Measurements from ENCODE around the gene CFAP90. TPM values are rescaled to one million over a fixed set of nuclear protein-coding genes. Genes with fewer than 3 reads are reported as not detected.

Gene CFAP90
- total and polyA plus RNA-seq, 2 donors (not counting 3 experiments of a cell fraction or from before 2014, with no cell fraction given) = 0.07 TPM; not detected in 1

DNA sequence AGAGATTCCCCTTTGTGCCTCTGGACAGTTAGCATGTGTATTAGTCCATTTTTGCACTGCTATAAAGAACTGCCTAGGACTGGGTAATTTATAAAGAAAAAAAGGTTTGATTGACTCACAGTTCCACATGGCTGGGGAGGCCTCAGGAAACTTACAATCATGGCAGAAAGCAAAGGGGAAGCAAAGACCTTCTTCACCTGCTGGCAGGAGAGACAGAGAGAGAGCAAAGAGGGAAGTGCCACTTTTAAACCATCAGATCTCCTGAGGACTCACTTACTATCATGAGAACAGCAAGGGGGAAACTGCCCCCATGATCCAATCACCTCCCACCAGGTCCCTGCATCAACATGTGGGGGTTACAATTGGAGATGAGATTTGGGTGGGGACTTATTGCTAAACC, 6.0 kb downstream of the CFAP90 start:
- ChIA-PET CTCF (no interaction called here), POLR2A (no interaction called here)
- no peaks in the 10 kb centered on the region for H3K79me2 ChIP-seq (ENCODE audit: control insufficient read depth, insufficient read depth, low read length)
- H3K4me1 ChIP-seq (ENCODE audit: control insufficient read depth, extremely low read depth, insufficient read depth, low read length) = no peaks in the 10 kb centered on the region
- H3K4me3 ChIP-seq (replicated peaks in 1 of 3; ENCODE audit: insufficient read depth in 1 of 3, low read depth in 1 of 3, low read length in 3 of 3) = no peak overlapping the region
- H3K9me1 ChIP-seq (replicated peaks; ENCODE audit: control insufficient read depth, extremely low read depth, insufficient read depth, low read length) = no peaks in the 10 kb centered on the region
- no peak overlapping the region for H3K27ac ChIP-seq (ENCODE audit: insufficient read depth, low read depth, low read length)
- no peak overlapping the region for H3K4me2 ChIP-seq (ENCODE audit: insufficient read depth, low read length)
- TF ChIP-seq MYC (IDR thresholded peaks at IDR 0.05; ENCODE audit: low read depth, low read length) = no peak
- no peak for TF ChIP-seq GATA2 (IDR thresholded peaks at IDR 0.05; ENCODE audit: insufficient read depth, insufficient read length, low read depth, low read length)
- TF ChIP-seq CTCF (IDR thresholded peaks at IDR 0.05; ENCODE audit: extremely low read depth in 1 of 2, insufficient read depth in 1 of 2, low read depth in 1 of 2, low read length in 2 of 2) = no peak
- TF ChIP-seq, protein P1, sequence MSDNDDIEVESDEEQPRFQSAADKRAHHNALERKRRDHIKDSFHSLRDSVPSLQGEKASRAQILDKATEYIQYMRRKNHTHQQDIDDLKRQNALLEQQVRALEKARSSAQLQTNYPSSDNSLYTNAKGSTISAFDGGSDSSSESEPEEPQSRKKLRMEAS (IDR thresholded peaks at IDR 0.05; ENCODE audit: insufficient read depth, insufficient read length) = no peak
- H3K9ac ChIP-seq (replicated peaks; ENCODE audit: extremely low read depth, insufficient read depth, low read length) = no peak overlapping the region
- H2AFZ ChIP-seq (ENCODE audit: low read depth, low read length) = no peak overlapping the region
- DNase-seq (ENCODE audit: low read depth, low spot score) (no peak), FAIRE-seq (no peak)
- dilution Hi-C loops (cut with MboI; ENCODE audit: extremely low pct_ligation_motif_present, low sequenced_read_pairs) (no loop called here), intact Hi-C loops (cut with micrococcal nuclease) (no loop called here)
- no peaks in the 10 kb centered on the region for H4K20me1 ChIP-seq (replicated peaks; ENCODE audit: control insufficient read depth, extremely low read depth, insufficient read depth, low read length)
- no peaks in the 10 kb centered on the region for H3K9me3 ChIP-seq (replicated peaks; ENCODE audit: control insufficient read depth, insufficient read depth, low read length)
- H3K27me3 ChIP-seq (ENCODE audit: control insufficient read depth in 2 of 2, insufficient read depth in 2 of 2, low read length in 2 of 2) = peaks cover 20 to 23% of the 10 kb centered on the region in 2 experiments
- BruUV-seq (replicated peaks) = no TSS peak
- H3K36me3 ChIP-seq (ENCODE audit: control insufficient read depth in 2 of 2, extremely low read depth in 1 of 2, insufficient read depth in 2 of 2, low read length in 2 of 2) = no peaks in the 10 kb centered on the region

- ChIA-PET CTCF (no interaction called here), POLR2A (no interaction called here)
- Histone ChIP-seq H3K36me3 (ENCODE audit: control insufficient read depth in 2 of 2, extremely low read depth in 1 of 2, insufficient read depth in 2 of 2, low read length in 2 of 2) (no peaks in the 10 kb centered on the region), H3K79me2 (ENCODE audit: control insufficient read depth, insufficient read depth, low read length) (no peaks in the 10 kb centered on the region), H3K27me3 (ENCODE audit: control insufficient read depth in 2 of 2, insufficient read depth in 2 of 2, low read length in 2 of 2) (peaks cover 2 to 5% of the 10 kb centered on the region in 2 experiments), H3K27ac (ENCODE audit: insufficient read depth, low read depth, low read length) (no peak overlapping the region), H3K4me3 (replicated peaks in 1 of 3; ENCODE audit: insufficient read depth in 1 of 3, low read depth in 1 of 3, low read length in 3 of 3) (no peak overlapping the region), H3K9ac (replicated peaks; ENCODE audit: extremely low read depth, insufficient read depth, low read length) (no peak overlapping the region), H3K4me1 (ENCODE audit: control insufficient read depth, extremely low read depth, insufficient read depth, low read length) (no peaks in the 10 kb centered on the region), H3K9me3 (replicated peaks; ENCODE audit: control insufficient read depth, insufficient read depth, low read length) (no peaks in the 10 kb centered on the region), H4K20me1 (replicated peaks; ENCODE audit: control insufficient read depth, extremely low read depth, insufficient read depth, low read length) (no peaks in the 10 kb centered on the region), H3K9me1 (replicated peaks; ENCODE audit: control insufficient read depth, extremely low read depth, insufficient read depth, low read length) (no peaks in the 10 kb centered on the region), H3K4me2 (ENCODE audit: insufficient read depth, low read length) (no peak overlapping the region), H2AFZ (ENCODE audit: low read depth, low read length) (no peak overlapping the region)
- no peak for FAIRE-seq
- BruUV-seq (replicated peaks) = no TSS peak
- TF ChIP-seq GATA2 (IDR thresholded peaks at IDR 0.05; ENCODE audit: insufficient read depth, insufficient read length, low read depth, low read length) (no peak), EZH2 (IDR thresholded peaks at IDR 0.05; ENCODE audit: borderline replicate concordance, low read depth, low read length, severe bottlenecking) (no peak), CTCF (IDR thresholded peaks at IDR 0.05; ENCODE audit: extremely low read depth in 1 of 2, insufficient read depth in 1 of 2, low read depth in 1 of 2, low read length in 2 of 2) (no peak), JUN (IDR thresholded peaks at IDR 0.05; ENCODE audit: borderline replicate concordance, insufficient read depth, insufficient read length, low read depth) (no peak), MYC (IDR thresholded peaks at IDR 0.05; ENCODE audit: low read depth, low read length) (no peak), POLR2AphosphoS5 (IDR thresholded peaks at IDR 0.05; ENCODE audit: insufficient read depth, low read depth, low read length) (no peak), FOS (IDR thresholded peaks at IDR 0.05; ENCODE audit: borderline replicate concordance, insufficient read depth, low read length) (no peak), POLR2A (IDR thresholded peaks at IDR 0.05; ENCODE audit: low read depth, low read length) (no peak)
- TF ChIP-seq, protein P1 (IDR thresholded peaks at IDR 0.05; ENCODE audit: insufficient read depth, insufficient read length) = no peak
- intact Hi-C loops (cut with micrococcal nuclease) (no loop called here), dilution Hi-C loops (cut with MboI; ENCODE audit: extremely low pct_ligation_motif_present, low sequenced_read_pairs) (no loop called here)
- no peak for DNase-seq (ENCODE audit: low read depth, low spot score)
Measured at GRCh38 chr5:7842531-7842930, 8.4 kb downstream of the CFAP90 start.

Data from endothelial cell of umbilical vein (primary cell).